Adrenal gland (tissue), 5 donors: ENCODE measurements around the gene SPANXN5.
"Not testable (repeated sequence)": the region's sequence is repeated elsewhere in the genome, so short reads cannot be mapped to it uniquely, and the experiment has no call there.

Experiments used
- POLR2A ChIP-seq, 2 donors: fragments of 450-650 bp; IDR thresholded peaks; one replicate each; pipeline ENCODE4 v1.6.1; 2017; ENCODE audit warnings: antibody characterized with exemption in 2 of 2, mild to moderate bottlenecking in 2 of 2, moderate library complexity in 1 of 2
- TF ChIP-seq, protein P1 (sequence below), 6 experiments: fragments of 450-650 bp in 4 of 6; fragments of 200-600 bp in 2 of 6; sonication (generic) in 1 of 6; IDR thresholded peaks; 1 replicate in 5 of 6; 2 replicates in 1 of 6; pipeline versions ENCODE4 v1.5.1 to v1.8.0; 2016 to 2021; ENCODE audit warnings: antibody characterized with exemption in 6 of 6, mild to moderate bottlenecking in 2 of 6, moderate library complexity in 1 of 6
- donor health status: DM: no; HTN: no; CAD: no.

DNA sequence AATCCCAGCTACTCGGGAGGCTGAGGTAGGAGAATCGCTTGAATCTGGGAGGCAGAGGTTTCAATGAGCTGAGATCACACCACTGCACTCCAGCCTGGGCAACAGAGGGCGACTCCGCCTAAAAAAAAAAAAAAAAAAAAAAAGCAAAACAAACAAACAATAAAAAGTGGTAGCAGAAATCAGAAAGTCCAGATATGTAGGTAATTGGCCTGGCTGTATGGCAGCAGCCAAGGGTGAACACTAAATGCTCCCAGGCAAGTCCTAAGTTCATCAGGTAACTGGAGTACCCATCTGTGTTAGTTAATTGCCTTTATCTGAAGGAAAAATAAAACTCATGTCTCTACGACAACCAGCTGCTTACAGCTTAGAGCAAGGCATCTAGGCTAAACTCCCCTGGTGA is 31.2 kb downstream of the SPANXN5 start:
- TF ChIP-seq, protein P1, sequence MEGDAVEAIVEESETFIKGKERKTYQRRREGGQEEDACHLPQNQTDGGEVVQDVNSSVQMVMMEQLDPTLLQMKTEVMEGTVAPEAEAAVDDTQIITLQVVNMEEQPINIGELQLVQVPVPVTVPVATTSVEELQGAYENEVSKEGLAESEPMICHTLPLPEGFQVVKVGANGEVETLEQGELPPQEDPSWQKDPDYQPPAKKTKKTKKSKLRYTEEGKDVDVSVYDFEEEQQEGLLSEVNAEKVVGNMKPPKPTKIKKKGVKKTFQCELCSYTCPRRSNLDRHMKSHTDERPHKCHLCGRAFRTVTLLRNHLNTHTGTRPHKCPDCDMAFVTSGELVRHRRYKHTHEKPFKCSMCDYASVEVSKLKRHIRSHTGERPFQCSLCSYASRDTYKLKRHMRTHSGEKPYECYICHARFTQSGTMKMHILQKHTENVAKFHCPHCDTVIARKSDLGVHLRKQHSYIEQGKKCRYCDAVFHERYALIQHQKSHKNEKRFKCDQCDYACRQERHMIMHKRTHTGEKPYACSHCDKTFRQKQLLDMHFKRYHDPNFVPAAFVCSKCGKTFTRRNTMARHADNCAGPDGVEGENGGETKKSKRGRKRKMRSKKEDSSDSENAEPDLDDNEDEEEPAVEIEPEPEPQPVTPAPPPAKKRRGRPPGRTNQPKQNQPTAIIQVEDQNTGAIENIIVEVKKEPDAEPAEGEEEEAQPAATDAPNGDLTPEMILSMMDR (IDR thresholded peaks at IDR 0.05) = not testable (repeated sequence)
- not testable (repeated sequence) for TF ChIP-seq POLR2A (IDR thresholded peaks at IDR 0.05)
